Activated T-cell treated with anti-CD3 and anti-CD28 coated beads, Interleukin-2, amount 50 U/mL, for 4 hours (primary cell): ENCODE results near the gene TYW5. TPM values are rescaled to one million over a fixed set of nuclear protein-coding genes. Genes with fewer than 3 reads are reported as not detected.

Experiments used
- ATAC-seq, 2 donors: fragments of 200-7000 bp; cut with Tn5 transposase; one replicate each; pipeline ENCODE4 v1.10.0; 2021
- DNase-seq: peaks from one replicate; pipeline ENCODE4 v3.0.0-alpha.2; 2020
- H3K27me3 Mint-ChIP-seq: one replicate; pipeline ENCODE4 v1.8.0; 2021; ENCODE audit warnings: low read depth, mixed read lengths
- H3K36me3 Mint-ChIP-seq: one replicate; pipeline ENCODE4 v1.8.0; 2022; ENCODE audit warnings: mixed read lengths; ENCODE audit not compliant: insufficient read depth
- H3K4me1 Mint-ChIP-seq: one replicate; pipeline ENCODE4 v1.8.0; 2021; ENCODE audit warnings: low read depth, mixed read lengths
- H3K4me3 Mint-ChIP-seq: one replicate; pipeline ENCODE4 v1.8.0; 2021; ENCODE audit warnings: mild to moderate bottlenecking, moderate library complexity, mixed read lengths
- H3K9me3 Mint-ChIP-seq: one replicate; pipeline ENCODE4 v1.8.0; 2021; ENCODE audit warnings: mixed read lengths
- total RNA-seq, 3 donors: library from RNA; stranded (reverse); gene quantifications; one replicate each; pipeline ENCODE4 v1.2.1, GENCODE V29; 2021

TYW5 gene, protein sequence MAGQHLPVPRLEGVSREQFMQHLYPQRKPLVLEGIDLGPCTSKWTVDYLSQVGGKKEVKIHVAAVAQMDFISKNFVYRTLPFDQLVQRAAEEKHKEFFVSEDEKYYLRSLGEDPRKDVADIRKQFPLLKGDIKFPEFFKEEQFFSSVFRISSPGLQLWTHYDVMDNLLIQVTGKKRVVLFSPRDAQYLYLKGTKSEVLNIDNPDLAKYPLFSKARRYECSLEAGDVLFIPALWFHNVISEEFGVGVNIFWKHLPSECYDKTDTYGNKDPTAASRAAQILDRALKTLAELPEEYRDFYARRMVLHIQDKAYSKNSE
- 1 to 10 TPM; 8.5 to 9.8 (median 9.7) TPM for total RNA-seq

DNA sequence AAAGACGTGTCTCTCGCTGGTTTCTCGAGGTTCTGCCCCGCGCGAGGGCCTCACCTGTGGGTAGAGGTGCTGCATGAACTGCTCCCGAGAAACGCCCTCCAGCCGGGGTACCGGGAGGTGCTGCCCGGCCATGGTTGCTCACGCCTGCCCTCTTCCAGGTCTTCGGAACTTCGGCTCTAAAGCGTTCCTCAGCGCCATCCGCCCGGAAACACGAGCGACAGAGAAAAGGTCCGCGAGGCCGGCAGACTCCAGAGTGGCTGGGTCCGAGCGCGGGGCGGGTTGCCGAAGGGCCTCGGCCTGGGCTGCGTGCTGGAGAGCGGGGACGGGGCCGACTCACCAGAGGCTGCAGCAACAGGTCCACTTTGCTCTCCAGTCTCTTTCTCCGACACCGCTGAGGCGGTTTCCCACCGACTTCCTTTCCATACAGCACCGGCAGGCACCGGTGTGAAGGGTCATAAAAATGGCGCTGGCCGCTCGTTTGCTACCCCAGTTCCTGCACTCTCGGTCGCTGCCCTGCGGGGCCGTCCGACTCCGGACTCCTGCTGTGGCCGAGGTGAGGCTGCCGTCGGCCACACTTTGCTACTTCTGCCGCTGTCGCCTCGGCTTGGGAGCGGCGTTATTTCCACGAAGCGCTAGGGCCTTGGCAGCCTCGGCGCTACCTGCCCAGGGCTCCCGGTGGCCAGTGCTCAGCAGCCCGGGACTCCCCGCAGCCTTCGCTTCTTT lies at the start of gene TYW5, which contains the start of gene MAIP1:
Gene TYW5, minus strand, starts transcription at position 153 of the 723 bp plus-strand sequence. Its CDS starts 21 bp downstream, at position 132.
Gene MAIP1, plus strand, starts transcription at position 244 of the 723 bp plus-strand sequence. Its CDS starts 217 bp downstream, at position 461.
- peaks cover 52% of the 10 kb centered on the region for H3K4me1 Mint-ChIP-seq
- peak; percentile 94 to 95 for ATAC-seq
- DNase-seq = peak; percentile 69
- no peaks in the 10 kb centered on the region for H3K9me3 Mint-ChIP-seq
- no peaks in the 10 kb centered on the region for H3K27me3 Mint-ChIP-seq
- H3K36me3 Mint-ChIP-seq = peaks cover 13% of the 10 kb centered on the region
- H3K4me3 Mint-ChIP-seq = peak within 1 kb of the TSS; percentile 100

GRCh38 chr2:200003444-200003843 lies 48.2 kb upstream of the TYW5 start:
- peaks cover 7% of the 10 kb centered on the region for H3K27me3 Mint-ChIP-seq
- no peak overlapping the region for H3K4me3 Mint-ChIP-seq
- H3K36me3 Mint-ChIP-seq = no peaks in the 10 kb centered on the region
- H3K4me1 Mint-ChIP-seq = no peaks in the 10 kb centered on the region
- H3K9me3 Mint-ChIP-seq = peaks cover 8% of the 10 kb centered on the region
- ATAC-seq (no peak), DNase-seq (no peak)

- Mint-ChIP-seq H3K4me1 (no peaks in the 10 kb centered on the region), H3K36me3 (no peaks in the 10 kb centered on the region), H3K9me3 (peaks cover 4% of the 10 kb centered on the region), H3K4me3 (no peak overlapping the region), H3K27me3 (peaks cover 7% of the 10 kb centered on the region)
- DNase-seq (no peak), ATAC-seq (no peak)
Measured at GRCh38 chr2:200000444-200001163, 45.3 kb upstream of the TYW5 start.

GRCh38 chr2:199999166-199999565 lies 43.9 kb upstream of the TYW5 start:
- peaks cover 5% of the 10 kb centered on the region for H3K27me3 Mint-ChIP-seq
- H3K4me1 Mint-ChIP-seq = no peaks in the 10 kb centered on the region
- H3K9me3 Mint-ChIP-seq = no peaks in the 10 kb centered on the region
- H3K4me3 Mint-ChIP-seq = no peak overlapping the region
- DNase-seq (no peak), ATAC-seq (no peak)
- H3K36me3 Mint-ChIP-seq = no peaks in the 10 kb centered on the region

- Mint-ChIP-seq H3K4me1 (no peaks in the 10 kb centered on the region), H3K36me3 (no peaks in the 10 kb centered on the region), H3K4me3 (no peak overlapping the region), H3K9me3 (no peaks in the 10 kb centered on the region), H3K27me3 (peaks cover 5% of the 10 kb centered on the region)
- DNase-seq = no peak
- ATAC-seq = no peak
Measured at GRCh38 chr2:199997296-199997695, 42.0 kb upstream of the TYW5 start.

GRCh38 chr2:199994896-199995295 lies 39.6 kb upstream of the TYW5 start:
- no peak for ATAC-seq

DNA sequence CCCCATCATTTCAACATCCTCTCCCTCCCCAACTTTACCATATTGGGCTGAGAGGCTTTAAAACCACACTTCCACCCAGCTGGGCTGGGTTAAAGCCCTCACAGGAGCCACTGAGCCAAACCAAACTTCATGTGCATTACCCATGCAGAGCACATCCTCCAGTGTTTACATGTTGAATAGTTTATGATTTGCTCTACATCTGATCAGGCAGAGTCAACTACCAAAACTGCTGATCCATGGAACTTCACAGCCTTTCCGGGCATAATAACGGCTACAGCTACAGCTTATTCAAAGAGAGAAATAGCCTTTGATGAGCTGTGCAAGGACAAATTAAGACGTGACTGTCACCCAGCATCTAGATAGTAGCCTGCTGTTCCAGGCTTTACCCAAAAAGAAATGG lies 39.1 kb upstream of the TYW5 start:
- Mint-ChIP-seq H3K27me3 (peaks cover 5% of the 10 kb centered on the region), H3K36me3 (no peaks in the 10 kb centered on the region), H3K4me1 (no peaks in the 10 kb centered on the region), H3K4me3 (no peak overlapping the region), H3K9me3 (no peaks in the 10 kb centered on the region)
- DNase-seq = no peak
- no peak for ATAC-seq

More at GRCh38 chr2:199994896-199995295, 39.6 kb upstream of the TYW5 start:
- H3K36me3 Mint-ChIP-seq = no peaks in the 10 kb centered on the region
- no peaks in the 10 kb centered on the region for H3K9me3 Mint-ChIP-seq
- DNase-seq = no peak
- no peaks in the 10 kb centered on the region for H3K4me1 Mint-ChIP-seq
- no peak overlapping the region for H3K4me3 Mint-ChIP-seq
- peaks cover 5% of the 10 kb centered on the region for H3K27me3 Mint-ChIP-seq

DNA sequence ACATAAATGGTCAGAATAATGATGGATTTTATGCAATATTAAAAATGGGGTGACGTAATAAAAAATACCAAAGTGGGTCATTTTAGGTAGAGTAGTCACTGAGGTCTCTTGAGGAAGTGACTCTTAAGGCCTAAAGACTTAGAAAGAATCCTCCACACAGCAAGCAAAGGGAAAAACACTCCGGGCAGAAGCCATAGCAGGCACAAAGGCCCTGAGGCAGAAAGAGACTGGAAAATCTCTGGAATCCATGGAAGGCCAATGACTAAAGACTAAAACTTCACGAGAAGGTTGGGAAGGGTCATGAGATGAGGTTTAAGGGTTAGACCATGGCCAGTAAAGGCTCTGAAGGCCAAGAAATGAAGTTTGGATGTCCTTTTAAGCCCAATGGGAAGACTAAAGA lies 37.0 kb upstream of the TYW5 start:
- ATAC-seq (no peak), DNase-seq (no peak)
- Mint-ChIP-seq H3K9me3 (no peaks in the 10 kb centered on the region), H3K27me3 (peaks cover 5% of the 10 kb centered on the region), H3K36me3 (no peaks in the 10 kb centered on the region), H3K4me3 (no peak overlapping the region), H3K4me1 (no peaks in the 10 kb centered on the region)

GRCh38 chr2:199991691-199992090 lies 36.4 kb upstream of the TYW5 start:
- Mint-ChIP-seq H3K36me3 (no peaks in the 10 kb centered on the region), H3K4me3 (no peak overlapping the region), H3K9me3 (no peaks in the 10 kb centered on the region), H3K27me3 (peaks cover 5% of the 10 kb centered on the region), H3K4me1 (no peaks in the 10 kb centered on the region)
- no peak for ATAC-seq
- no peak for DNase-seq

- Mint-ChIP-seq H3K36me3 (peaks cover 2% of the 10 kb centered on the region), H3K9me3 (no peaks in the 10 kb centered on the region), H3K27me3 (peaks cover 5% of the 10 kb centered on the region), H3K4me3 (no peak overlapping the region), H3K4me1 (peaks cover 4% of the 10 kb centered on the region)
- no peak for DNase-seq
- ATAC-seq = no peak
Measured at GRCh38 chr2:199989822-199990221, 34.5 kb upstream of the TYW5 start.

DNA sequence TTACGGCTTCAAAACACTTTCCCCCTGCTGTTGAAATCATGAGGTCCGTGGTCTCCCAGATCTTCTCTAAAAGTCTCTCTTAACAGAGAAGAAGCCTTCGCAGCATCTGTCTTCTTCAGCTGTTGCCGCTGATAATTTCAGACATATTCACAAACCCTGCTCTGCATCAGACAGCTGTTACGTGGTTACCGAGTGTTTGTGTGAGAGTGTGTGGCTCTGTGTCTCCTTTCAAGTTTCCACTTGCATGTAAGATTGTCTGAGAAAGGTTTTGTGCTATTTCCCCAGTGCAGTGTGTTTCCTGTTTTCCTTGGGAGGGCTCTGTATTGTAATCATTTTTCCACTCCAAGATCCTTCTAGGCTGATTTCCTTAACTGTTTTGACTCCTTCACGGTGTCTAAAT lies 32.9 kb upstream of the TYW5 start:
- peaks cover 4% of the 10 kb centered on the region for H3K4me1 Mint-ChIP-seq
- no peak overlapping the region for H3K4me3 Mint-ChIP-seq
- no peak for DNase-seq
- peaks cover 5% of the 10 kb centered on the region for H3K27me3 Mint-ChIP-seq
- H3K36me3 Mint-ChIP-seq = peaks cover 2% of the 10 kb centered on the region
- no peaks in the 10 kb centered on the region for H3K9me3 Mint-ChIP-seq
- ATAC-seq = no peak

DNA sequence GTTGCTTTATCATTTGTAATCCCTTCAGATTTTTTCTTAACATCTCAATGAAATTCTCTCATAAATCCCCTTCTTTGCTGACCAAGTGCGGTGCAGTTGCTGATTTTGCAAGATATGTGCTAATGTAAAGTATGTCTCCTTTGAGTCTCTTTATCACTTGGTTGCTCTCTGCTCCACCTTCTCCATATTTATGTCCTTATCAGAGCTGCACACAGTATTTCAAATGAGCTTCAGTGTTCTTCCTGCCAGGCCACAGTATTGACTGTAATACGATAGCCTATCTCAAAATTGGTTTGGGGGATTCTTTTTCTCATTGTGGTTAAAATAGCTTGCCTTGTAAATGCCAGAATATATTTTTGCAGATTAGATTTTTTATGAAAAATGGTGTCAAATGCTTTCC lies 32.3 kb upstream of the TYW5 start:
- no peaks in the 10 kb centered on the region for H3K9me3 Mint-ChIP-seq
- no peak overlapping the region for H3K4me3 Mint-ChIP-seq
- peaks cover 2% of the 10 kb centered on the region for H3K36me3 Mint-ChIP-seq
- DNase-seq = no peak
- H3K4me1 Mint-ChIP-seq = peaks cover 4% of the 10 kb centered on the region
- ATAC-seq = no peak
- peaks cover 5% of the 10 kb centered on the region for H3K27me3 Mint-ChIP-seq

- peak; percentile 70 to 78 for ATAC-seq
- Mint-ChIP-seq H3K4me1 (peaks cover 4% of the 10 kb centered on the region), H3K36me3 (peaks cover 2% of the 10 kb centered on the region), H3K9me3 (no peaks in the 10 kb centered on the region), H3K27me3 (no peaks in the 10 kb centered on the region), H3K4me3 (no peak overlapping the region)
- peak; percentile 11 for DNase-seq
Measured at GRCh38 chr2:199985625-199986207, 30.4 kb upstream of the TYW5 start.

- peaks cover 7% of the 10 kb centered on the region for H3K4me1 Mint-ChIP-seq
- H3K36me3 Mint-ChIP-seq = peaks cover 2% of the 10 kb centered on the region
- no peaks in the 10 kb centered on the region for H3K9me3 Mint-ChIP-seq
- ATAC-seq (no peak), DNase-seq (no peak)
- no peak overlapping the region for H3K4me3 Mint-ChIP-seq
- H3K27me3 Mint-ChIP-seq = no peaks in the 10 kb centered on the region
Measured at GRCh38 chr2:199984755-199985154, 29.5 kb upstream of the TYW5 start.
